GM21619 (cell line): ENCODE data around the gene ANTXRL.
"Not testable (repeated sequence)": the region's sequence is repeated elsewhere in the genome, so short reads cannot be mapped to it uniquely, and the experiment has no call there.

Experiments
- ATAC-seq: cut with Tn5 transposase; IDR thresholded peaks from one replicate; pipeline ENCODE4 v1.9.1; 2021; ENCODE audit not compliant: unreplicated experiment

ANTXRL gene

DNA sequence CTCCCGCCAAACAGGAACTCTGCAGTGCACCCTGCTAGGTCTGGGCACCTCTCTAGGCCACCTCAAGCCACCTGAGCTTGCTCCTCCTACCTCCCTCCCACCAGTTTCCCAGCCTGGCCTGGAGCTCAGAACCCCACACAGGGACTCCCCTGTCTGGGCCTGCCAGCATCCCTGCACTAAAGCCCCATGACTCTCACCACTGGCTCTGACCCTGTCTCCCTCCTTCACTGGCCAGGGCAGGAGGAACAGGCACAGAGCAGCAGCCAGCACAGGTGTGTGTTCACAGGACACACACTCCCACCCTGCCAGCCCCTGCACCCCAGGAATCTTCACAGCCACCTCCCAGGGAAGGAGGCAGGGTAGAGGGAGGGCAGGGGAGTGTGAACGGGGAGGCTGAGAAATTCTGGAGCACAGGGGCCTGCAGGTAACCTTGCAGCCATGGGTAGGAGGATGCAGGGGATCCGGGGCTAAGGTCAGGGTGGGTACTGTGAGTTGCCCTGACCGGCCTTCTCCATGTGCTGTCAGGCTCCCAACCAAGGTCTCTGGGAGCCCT, 13.9 kb upstream of the ANTXRL start:
- ATAC-seq: no peak

DNA sequence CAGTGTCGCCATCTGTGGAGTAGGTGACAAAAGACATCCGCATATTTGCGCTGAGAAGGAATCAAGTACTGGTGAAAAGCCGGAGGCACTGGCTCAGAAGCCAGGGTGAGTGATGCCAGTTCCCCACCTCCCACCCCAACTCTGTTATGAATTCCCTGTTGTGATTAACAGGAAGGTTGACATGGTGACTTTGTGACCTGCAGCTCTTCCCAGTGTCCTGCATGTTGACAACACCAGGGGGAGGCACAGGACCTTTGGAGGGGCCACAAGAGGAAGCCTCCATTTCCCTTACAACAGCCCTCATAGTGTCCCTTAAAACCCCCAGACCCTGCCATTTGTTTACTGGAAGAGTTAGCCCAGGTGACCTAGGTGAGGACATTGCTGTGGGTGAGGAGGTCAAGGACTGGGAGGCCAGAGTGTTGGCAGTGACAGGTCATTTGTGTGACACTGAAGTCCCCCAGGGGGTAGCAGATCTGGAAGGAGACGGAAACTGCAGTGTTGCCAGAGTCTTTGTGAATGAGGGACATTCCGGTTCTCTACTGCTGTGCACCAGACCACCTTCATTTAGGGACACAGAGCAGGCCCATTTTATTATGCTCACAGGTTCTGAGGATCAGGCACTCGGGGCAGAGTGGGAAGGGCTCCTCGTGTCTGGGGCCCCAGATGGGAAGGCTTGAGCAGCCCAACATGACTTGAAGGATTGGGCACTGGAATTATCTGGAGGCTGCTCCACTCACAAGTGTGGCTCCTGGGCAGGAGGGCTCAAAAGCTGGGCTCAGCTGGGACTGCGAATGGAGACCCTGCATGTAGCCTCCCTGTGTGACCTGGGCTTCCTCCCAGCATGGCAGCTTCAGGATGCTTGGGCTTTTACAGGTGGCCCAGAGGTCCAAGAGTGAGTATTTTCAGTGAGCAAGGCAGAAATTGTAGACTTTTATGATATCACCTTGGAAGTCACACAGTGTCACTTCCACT, 13.0 kb upstream of the ANTXRL start:
- no peak for ATAC-seq

GRCh38 chr10:46277840-46278239, 9.0 kb upstream of the ANTXRL start:
- no peak for ATAC-seq

DNA sequence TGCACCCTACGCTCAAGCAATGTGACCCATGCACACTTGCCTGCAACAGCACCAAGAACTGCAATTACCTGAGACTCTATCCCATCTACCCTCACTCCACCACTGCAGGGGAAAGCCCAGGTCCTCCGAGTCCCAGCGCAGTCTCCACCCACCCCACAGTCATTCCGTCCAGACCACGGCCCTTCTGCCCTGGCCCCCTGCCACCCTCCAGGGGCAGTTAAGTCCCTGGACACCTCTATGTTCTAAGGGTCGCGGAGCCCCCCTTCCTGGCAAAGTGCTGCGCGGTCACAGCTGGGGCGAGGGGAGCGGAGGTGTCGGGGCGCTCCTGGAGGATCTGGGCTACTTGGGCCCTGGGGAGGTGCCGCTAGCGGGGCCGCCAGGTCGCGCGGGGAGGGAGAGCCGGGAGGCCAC, 4.4 kb upstream of the ANTXRL start:
- ATAC-seq: not testable (repeated sequence)

GRCh38 chr10:46282842-46283574, 3.8 kb upstream of the ANTXRL start:
- ATAC-seq: no peak

DNA sequence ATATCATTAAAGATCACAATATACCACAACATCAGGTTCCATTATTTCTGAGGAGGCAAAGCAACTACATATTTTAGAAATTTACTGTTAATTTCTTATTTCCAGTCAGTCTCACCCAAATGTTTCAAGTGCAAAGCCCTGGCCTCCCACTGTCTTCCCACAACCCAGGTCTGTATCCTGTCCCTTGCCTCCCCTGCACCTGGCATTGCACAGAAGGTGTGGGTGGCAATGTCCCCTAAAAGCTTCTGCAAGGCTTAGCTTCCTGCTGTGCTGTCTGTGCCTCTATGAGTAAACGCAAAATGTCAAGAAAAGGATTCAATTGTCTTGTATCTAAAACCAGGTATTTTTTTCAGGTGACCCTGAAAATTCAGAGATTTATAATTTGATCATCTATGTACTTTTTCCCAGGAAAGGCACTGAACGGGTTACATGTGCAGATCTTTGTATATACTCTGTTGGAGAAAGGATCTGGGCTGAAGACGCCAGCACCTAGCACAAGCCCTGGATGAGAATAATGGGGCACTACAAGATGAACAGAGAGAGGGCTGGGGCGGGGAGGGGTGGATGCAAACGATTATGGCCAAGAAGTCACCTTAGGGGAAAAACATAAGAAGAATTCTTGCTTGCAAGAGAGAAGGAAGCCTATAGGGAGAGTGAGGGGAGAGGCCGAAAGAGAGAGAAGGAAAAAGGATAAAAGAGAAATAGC, 3.1 kb upstream of the ANTXRL start:
- ATAC-seq: no peak

DNA sequence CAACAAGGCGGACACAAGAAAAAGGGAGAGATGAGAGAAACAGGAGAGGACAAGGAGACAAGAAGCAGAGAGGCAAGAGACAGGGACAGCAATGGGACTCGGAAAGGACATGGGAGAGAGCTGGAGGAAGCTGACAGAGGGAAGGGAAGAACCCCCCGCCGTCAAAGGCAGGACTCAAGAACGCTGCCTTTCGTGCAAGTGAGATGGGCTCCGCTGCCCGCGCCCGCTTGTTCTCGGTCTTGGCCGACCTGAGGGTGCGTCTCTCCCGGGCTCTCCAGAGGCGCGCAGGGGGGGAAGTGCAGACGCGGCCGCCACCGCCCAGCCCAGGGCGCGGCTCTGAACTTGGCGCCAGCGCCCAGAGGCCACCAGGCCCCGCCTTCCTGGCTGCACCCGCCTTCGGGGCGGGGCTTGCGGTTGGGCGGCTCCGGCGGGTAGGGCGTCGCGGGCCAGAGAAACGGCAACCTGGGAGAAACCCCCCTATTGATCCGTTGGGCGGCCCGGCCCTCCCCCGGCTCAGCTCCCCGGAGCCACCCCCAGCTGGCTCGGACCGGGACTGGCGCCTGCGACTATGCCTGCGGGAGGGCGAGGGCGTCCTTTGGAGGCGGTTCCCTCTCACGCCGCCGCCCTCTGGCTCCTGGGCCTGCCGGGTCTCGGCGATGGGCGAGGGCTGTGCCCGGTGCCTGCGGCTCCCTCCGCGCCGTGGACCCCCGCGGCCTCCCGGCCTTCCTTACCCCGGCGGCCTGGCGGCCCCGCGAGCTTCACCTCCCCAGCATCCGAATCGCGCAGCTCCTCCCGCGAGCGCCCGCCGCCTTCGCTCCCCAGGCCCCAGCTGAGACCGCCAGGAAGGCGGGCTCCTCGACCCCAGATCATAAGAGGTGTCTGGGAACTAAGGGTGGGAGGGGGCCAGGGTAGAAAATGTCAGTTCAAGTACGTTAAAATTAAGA, 2.2 kb upstream of the ANTXRL start:
- peak; percentile 94 for ATAC-seq

GRCh38 chr10:46285300-46285699, 1.5 kb upstream of the ANTXRL start:
- no peak for ATAC-seq

DNA sequence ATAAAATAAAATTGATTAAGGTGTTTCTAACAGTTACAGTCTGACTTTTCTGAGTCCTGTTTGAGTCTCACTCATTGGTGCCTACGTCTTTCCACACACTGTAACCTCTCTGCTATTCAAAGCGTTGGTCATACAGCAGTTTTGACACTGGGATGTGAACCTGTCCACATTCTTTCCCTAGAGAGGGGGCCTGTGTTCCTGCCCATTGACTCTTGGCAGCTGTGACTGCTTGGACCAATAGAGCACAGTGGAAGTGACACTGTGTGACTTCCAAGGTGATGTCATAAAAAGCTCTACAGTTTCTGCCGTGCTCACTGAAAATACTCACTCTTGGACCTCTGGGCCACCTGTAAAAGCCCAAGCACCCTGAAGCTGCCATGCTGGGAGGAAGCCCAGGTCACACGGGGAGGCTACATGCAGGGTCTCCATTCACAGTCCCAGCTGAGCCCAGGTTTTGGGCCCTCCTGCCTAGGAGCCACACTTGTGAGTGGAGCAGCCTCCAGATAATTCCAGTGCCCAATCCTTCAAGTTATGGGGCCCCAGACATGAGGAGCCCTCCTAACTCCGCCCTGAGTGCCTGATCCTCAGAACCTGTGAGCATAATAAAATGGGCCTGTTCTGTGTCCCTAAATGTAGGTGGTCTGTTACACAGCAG, 704 bp upstream of the ANTXRL start:
- ATAC-seq: no peak

GRCh38 chr10:46287846-46288477, 1.2 kb downstream of the ANTXRL start:
- no peak for ATAC-seq

DNA sequence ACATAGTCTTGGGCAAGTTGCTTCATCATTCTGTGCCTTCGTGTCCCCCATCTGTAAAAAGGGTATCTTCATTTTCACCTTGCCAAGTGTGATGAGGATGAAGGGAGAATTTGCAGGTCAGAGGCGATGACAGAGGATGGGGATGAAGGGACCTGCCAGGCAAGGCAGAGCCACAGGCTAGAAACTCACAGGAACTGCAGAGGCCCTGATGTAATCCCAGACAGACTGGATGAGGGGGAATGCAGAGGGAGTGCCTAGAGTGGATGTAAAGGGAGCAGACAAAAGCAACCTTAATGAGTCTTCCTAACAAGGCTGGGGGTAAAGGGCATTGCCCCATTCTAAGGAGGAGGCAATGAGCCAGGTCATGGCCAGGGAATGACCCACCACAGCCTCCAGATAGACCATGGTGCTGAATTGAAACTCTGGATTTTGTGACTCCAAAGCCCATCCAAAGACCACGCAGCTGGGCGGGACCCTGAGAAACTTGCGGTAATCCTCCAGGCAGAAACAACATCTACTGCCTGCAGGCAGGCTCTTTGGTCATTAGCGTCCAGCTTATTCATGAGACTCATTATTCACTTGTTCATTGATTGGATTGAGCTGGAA, 1.9 kb downstream of the ANTXRL start:
- no peak for ATAC-seq

- no peak for ATAC-seq
Measured at GRCh38 chr10:46289209-46289810, 2.5 kb downstream of the ANTXRL start.

DNA sequence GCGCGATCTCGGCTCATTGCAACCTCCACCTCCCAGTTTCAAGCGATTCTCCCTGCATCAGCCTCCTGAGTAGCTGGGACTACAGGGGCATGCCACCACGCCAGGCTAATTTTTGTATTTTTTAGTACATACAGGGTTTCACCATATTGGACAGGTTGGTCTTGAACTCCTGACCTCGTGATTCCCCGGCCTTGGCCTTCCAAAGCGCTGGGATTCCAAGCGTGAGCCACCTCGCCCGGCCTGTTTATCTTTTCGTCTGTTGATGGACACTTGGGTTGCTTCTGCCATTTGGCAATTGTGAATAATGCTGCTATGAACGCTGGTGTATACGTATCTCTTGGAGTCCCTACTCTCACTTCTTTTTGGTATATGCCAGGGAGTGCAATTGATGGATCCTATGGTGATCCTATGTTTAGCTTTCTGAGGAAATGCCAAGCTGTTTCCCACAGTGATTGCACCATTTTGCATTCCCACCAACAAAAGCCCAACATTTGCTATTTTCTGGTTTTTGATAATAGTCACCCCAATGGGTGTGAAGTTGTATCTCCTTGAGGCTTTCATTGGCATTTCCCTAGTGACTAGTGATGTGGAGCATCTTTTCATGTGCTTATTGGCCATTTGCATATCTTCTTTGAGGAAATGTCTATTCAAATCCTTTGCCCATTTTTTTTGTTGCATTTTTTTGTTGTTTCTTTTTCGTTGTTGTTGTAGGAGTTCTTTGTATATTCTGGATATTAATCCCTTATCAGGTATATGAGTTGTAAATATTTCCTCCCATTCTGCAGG, 3.5 kb downstream of the ANTXRL start:
- ATAC-seq: no peak

DNA sequence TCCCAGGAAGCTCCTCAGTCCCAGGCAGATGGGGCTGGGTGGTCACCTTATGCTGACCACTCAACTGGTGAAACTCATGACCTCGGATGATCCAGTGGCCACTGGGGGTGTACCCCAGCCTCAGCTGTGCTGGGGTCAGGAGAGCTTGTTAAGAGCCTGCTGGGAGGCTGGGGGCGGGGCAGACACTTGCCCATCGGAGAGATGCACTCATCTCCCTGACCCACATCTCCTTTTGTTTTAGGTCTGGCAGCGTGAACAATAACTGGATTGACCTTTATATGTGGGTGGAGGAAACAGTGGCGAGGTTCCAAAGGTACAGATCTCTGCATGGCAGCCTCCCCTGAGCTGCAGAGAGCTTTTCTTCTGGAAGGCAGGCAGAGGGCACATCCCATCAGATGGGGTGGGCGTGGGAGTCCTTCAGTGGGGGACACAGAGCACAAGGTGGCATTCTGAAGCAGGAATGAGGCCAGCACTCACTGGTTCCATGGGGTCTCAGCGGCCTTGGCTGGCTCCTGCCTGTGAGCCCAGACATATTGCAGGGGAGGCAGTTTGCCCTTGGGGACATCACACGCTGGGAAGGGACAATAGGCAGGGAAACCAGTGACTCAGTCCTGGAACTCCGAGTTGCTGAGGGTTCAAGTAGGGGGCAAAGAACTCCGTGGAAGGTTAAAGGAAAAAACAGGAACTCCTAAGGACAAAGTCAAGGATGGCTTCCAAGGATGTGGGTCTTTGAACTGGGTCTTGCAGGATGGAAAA, 5.2 kb downstream of the ANTXRL start:
- ATAC-seq: no peak

GRCh38 chr10:46292573-46293023, 5.8 kb downstream of the ANTXRL start:
- ATAC-seq: no peak

- ATAC-seq: no peak
Measured at GRCh38 chr10:46293228-46293627, 6.4 kb downstream of the ANTXRL start.
